Superior temporal gyrus (tissue), 1 donor: Measurements from ENCODE around the gene LRRC8E.
"Not testable (repeated sequence)": the region's sequence is repeated elsewhere in the genome, so short reads cannot be mapped to it uniquely, and the experiment has no call there.

Source experiments
- DNase-seq: peaks from one replicate; pipeline ENCODE4 v3.0.0-alpha.2; 2016; ENCODE audit errors: extremely low spot score

LRRC8E gene

GRCh38 chr19:7855426-7856108, 32.7 kb upstream of the LRRC8E start:
- DNase-seq = no peak

GRCh38 chr19:7856109-7856591, 32.2 kb upstream of the LRRC8E start:
- no peak for DNase-seq

GRCh38 chr19:7856679-7857663, 31.3 kb upstream of the LRRC8E start:
- no peak for DNase-seq

GRCh38 chr19:7857727-7858108, 30.6 kb upstream of the LRRC8E start:
- no peak for DNase-seq

- no peak for DNase-seq
These were observed 30.1 kb upstream of the LRRC8E start for GRCh38 chr19:7858109-7858770.

GRCh38 chr19:7859087-7859486, 29.2 kb upstream of the LRRC8E start:
- DNase-seq = not testable (repeated sequence)

GRCh38 chr19:7859831-7860713, 28.2 kb upstream of the LRRC8E start:
- no peak for DNase-seq

- DNase-seq = peak; percentile 70
These were observed 27.3 kb upstream of the LRRC8E start for GRCh38 chr19:7860714-7861618.

GRCh38 chr19:7861619-7862412, 26.5 kb upstream of the LRRC8E start:
- DNase-seq = no peak

- DNase-seq = no peak
These were observed 25.8 kb upstream of the LRRC8E start for GRCh38 chr19:7862413-7862951.

GRCh38 chr19:7863157-7863970, 24.9 kb upstream of the LRRC8E start:
- no peak for DNase-seq

- DNase-seq = no peak
These were observed 24.2 kb upstream of the LRRC8E start for GRCh38 chr19:7863971-7864689.

- no peak for DNase-seq
These were observed 23.6 kb upstream of the LRRC8E start for GRCh38 chr19:7864690-7865074.

- DNase-seq = no peak
These were observed 22.9 kb upstream of the LRRC8E start for GRCh38 chr19:7865262-7865911.

- no peak for DNase-seq
These were observed 21.8 kb upstream of the LRRC8E start for GRCh38 chr19:7866399-7867091.

- no peak for DNase-seq
These were observed 21.0 kb upstream of the LRRC8E start for GRCh38 chr19:7867092-7867844.
